NOMO-1 (cell line): ENCODE data around the gene BBS9.
"Not testable (repeated sequence)": the region's sequence is repeated elsewhere in the genome, so short reads cannot be mapped to it uniquely, and the experiment has no call there.

Experiments
- DNase-seq, 2 experiments: peaks; one replicate each; lab custom pipeline; 2025; ENCODE audit not compliant: unreplicated experiment in 2 of 2; lab: John Stamatoyannopoulos, UW

The BBS9 gene

GRCh38 chr7:33262476-33262875 is 133.1 kb downstream of the BBS9 start:
- DNase-seq: no peak

GRCh38 chr7:33271839-33272371 is 142.5 kb downstream of the BBS9 start:
- not testable (repeated sequence) for DNase-seq

DNA sequence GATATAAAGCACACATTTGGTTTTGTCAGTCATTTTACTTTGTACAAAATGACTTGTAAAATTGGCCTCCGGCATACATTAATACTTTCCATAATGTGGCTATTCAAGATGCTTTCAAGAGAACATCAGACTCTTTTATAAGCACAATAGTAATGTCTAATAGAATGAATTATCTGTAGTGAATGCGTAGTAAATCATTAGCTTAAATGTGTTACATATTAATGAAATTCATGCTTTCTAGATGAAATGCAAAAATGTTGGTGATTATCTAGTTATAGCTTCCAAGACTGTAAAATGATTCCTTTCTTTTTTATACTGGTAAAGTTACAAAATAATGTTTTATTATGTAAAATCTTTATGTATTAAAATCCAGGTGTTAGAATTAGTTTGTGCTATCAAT is 144.0 kb downstream of the BBS9 start:
- DNase-seq: no peak

GRCh38 chr7:33276325-33276724 is 147.0 kb downstream of the BBS9 start:
- no peak for DNase-seq

DNA sequence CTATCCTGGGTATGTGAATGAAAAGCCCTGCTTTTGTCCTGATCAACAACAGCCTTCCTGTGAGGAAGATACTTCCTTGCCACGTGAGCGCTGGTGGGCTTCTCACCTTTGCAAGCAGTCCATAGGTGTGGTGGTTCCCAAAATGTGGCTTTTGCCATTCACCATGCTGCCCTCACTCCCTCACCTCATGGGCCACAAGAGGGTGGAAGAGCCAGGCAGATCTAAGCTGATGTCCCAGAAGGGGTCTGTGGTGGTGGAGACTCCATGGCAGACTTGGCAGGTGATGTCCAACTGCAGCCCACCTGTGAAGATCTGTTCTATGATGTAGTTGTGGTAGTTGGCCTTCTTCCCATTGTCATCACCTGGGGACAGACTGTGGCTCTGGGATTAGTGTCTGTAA is 147.4 kb downstream of the BBS9 start:
- DNase-seq: no peak

- no peak for DNase-seq
Measured at GRCh38 chr7:33278095-33278494, 148.7 kb downstream of the BBS9 start.

- DNase-seq: no peak
Measured at GRCh38 chr7:33286501-33286900, 157.1 kb downstream of the BBS9 start.

DNA sequence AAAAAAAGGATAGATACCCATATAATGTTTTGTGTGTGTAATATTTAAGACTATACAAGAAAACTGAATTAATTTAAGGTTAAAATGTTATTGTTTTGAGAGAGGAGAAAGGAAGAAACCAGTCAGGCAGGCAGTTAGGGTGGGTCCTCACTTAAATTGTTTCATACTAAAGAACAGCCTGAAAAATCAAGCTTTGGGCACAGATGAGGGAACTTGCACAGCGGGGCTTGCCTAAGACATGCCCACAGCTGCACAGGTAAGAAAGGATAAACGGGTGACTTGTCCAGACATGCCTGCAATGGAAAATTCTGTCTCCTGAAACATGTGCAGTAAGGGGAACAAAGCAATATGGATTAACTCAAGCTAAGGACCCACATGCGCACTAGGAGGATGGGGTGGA is 158.4 kb downstream of the BBS9 start:
- DNase-seq: no peak

- DNase-seq: no peak
Measured at GRCh38 chr7:33298848-33299247, 169.5 kb downstream of the BBS9 start.

DNA sequence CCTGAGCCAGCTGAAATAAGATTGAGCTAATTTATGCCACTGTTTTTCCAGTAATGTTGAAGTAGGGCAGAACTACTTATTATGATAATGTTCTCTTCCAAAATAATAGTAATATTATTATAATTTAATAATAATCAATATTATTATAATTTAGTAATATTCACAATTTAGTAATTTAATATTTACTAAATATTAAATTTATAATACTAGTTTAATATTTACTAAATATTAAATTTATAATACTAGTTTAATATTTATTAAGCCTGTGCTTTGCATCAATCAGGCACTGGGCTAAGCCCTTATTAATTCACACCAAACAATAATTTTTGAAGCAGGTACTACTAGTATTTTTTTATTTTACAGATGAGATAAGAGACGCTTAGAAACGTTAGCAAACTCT is 170.1 kb downstream of the BBS9 start:
- DNase-seq: no peak

GRCh38 chr7:33300131-33300530 is 170.8 kb downstream of the BBS9 start:
- no peak for DNase-seq

DNA sequence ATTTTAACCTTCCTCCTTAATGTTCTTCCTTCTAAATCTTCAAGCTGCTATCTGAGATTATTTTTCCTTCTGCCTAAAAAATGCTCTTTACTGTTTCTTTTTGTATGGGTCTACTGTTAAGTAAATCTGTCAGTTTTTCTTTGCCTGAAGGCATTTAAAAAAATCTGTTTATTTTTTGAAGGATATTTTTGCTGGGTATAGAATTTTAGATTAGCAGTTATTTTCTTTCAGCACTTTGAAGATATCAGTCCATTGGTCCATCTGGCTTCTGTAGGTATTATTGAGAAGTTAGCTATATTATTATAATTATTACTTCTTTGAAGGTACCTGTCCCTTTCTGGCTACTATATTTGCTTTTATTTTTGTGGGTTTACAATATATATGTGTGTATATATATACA is 171.4 kb downstream of the BBS9 start:
- no peak for DNase-seq

DNA sequence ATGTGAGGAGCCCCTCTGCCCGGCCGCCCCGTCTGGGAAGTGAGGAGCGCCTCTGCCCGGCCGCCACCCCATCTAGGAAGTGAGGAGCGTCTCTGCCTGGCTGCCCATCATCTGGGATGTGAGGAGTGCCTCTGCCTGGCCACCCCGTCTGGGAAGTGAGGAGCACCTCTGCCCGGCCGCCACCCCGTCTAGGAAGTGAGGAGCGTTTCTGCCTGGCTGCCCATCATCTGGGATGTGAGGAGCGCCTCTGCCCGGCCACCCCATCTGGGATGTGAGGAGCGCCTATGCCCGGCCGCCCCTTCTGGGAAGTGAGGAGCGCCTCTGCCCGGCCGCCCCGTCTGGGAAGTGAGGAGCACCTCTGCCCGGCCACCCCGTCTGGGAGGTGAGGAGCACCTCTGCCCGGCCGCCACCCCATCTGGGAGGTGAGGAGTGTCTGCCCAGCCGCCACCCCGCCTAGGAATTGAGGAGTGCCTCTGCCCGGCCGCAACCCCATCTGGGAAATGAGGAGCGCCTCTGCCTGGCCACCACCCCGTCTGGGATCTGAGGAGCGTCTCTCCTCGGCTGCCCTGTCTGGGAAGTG is 174.7 kb downstream of the BBS9 start:
- DNase-seq: not testable (repeated sequence)

DNA sequence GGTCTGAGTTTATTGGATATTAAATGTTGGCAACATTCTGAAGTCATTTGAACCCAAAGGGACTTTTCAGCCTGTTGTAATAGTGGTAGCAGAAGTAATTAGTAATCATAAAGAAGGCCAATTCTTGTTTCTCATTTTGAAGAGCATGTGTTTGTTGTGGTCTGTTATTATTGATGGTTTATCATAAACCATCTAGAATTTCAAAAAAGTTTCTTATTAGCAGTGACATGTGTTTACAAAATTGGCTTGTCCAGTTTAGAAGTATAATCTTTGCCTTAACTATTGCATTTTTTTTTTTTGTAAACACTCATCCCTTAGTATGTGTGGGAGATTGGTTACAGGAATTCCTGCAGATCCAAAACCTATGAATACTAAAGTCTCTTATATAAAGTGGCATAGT is 177.8 kb downstream of the BBS9 start:
- no peak for DNase-seq

GRCh38 chr7:33310546-33310945 is 181.2 kb downstream of the BBS9 start:
- DNase-seq: no peak

- no peak for DNase-seq
Measured at GRCh38 chr7:33325754-33326484, 196.6 kb downstream of the BBS9 start.

DNA sequence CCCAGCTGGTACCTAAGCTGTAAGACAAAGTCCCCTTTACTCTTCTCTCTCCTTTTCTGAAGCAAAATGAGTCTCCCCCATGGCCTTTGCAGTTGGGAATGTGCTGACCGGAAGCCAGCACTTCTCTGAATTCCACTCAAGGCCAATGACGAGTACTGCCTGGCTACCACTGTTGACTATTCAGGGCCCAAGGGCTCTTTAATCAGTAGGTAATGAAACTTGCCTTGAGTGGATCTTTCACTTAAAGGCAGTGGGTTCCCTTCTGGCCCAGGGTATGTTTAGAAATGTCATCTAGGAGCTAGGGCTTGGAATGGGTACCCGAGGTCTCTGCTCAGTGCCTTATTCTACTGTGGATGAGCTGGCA is 197.1 kb downstream of the BBS9 start:
- no peak for DNase-seq

DNA sequence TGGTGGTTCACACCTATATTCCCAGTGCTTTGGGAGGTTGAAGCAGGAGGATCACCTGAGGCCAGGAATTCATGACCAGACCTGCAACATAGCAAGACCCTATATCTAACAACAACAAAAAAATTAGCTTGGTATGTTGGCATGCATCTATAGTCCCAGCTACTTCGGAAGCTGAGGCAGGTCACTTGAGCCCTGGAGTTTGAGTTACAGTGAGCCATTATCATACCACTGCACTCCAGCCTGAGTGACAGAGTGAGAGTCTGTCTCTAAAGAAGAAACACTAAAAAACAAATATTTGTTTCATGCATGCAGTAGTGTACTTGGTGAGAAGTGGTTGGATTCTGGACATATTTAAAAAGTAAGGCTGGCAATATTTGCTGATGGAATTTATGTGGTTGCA is 198.1 kb downstream of the BBS9 start:
- no peak for DNase-seq

DNA sequence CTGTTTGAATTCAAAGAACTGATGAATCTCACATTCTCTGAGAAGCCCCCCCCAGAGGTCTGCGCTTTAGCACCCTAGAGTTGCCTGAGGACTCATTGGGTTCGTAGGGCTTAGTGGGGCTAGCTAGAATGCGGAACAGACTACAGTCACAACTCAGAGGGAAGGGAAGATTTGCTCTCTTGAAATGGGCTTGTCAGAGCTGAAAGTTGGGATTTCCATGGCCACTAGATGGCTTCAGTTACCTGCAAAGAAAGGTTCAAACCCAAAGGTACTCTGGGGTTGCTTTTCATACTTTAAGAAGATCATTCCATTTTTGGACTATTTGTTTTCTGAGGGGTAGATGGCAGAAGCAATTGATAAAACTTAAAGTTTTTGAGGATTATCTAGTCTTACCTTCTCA is 205.0 kb downstream of the BBS9 start:
- no peak for DNase-seq

DNA sequence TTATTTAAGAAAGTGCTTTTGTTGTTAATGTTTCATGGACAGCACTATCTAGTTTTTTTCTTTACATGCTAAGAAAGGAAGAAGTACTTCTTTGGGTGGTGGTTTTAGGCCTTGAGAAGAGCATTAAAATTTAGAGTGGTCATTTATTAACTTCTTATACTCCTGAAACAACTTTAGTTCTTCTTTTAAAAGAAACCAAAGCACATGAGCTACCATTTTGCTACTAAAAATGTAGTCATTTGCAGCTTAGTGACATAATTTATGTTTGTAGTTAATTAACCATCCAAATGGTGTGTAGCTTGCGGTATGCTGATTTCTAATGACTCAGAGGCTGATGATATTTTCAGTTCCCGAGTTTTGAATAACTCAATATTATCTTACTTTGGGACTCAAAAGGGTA is 207.5 kb downstream of the BBS9 start:
- DNase-seq: peak; percentile 14 to 77

- no peak for DNase-seq
Measured at GRCh38 chr7:33339074-33339790, 209.9 kb downstream of the BBS9 start.

DNA sequence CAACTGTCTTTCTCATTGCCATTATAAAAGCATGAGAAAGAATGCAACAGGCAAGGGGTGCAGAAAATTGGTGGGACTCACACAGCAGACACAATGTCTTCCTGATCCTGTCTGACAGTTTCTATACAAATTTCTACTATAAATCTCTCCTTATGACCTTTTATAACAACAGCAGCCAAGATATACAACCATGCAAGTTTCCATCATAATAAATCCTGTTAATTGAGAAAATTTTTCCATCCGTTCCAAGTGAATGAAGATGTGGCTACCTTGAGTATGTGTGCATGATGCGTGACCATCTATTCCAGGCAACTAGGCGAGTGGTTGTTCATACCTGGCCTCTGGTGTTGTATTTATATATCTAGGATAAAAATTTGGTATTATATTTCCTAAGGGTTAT is 216.7 kb downstream of the BBS9 start:
- DNase-seq: no peak
